Measurements from ENCODE around the gene RASIP1. TPM values are rescaled to one million over a fixed set of nuclear protein-coding genes. Genes with fewer than 3 reads are reported as not detected.
A peak's percentile ranks its signal among the peaks of the same experiment; 100 is the strongest.

The RASIP1 gene
- polyA plus RNA-seq, 2 of the 4 experiments (the other 2 are of a cell fraction): 0.36 to 0.40 TPM

DNA sequence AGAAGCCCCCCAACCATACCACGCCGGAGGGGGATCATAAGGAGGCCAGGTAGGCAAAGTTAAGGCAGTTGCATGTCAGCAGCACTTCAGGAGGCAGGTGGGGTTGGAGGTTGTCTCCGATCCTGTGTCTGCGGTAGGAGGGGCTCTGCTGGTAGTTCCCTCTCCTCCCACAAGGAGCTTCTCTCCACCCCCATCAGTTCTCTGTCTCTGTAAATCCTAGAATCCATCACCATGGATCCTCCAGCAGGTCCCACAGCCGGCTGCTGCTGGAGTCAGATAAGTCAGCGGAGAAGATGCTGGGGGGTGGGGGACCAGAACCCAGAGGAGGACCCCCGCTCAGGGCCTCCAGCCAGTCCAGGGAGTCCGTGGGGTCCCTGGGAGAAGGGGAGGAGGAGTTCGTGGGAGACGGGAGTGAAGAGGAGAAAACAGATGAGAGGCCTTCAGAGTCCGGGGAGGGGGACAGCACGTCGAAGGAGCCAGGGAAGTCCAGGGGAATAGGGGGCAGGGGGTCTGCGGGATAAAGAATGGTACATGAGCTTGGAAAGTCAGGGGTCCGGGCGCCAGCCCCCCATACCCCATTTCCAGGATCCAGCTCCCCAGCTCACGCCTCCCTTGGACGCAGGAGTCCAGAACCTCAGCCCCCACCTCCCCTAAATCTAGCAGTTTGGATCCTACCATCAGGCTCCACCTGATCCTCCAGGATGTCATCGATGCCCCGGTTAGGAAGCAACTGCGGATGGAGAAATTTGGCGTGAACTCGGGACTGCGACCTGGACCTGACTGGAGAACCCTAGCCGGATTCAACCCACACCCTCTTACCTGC is 27.2 kb downstream of the RASIP1 start:
- WGBS (ENCODE audit: missing lambda C conversion rate): 6% methylated on average over 25 of the region's 25 CpGs
- CTCF ChIA-PET: interaction anchor here (1.0 to 5.4 kb wide), 18 partner anchors 12 to 129 kb away, joined by 3 to 31 read pairs (median 6); partner anchors contain the start of genes CA11 and FUT2
- peak overlapping the region; percentile 75 to 85 for H3K27ac ChIP-seq
- FAIRE-seq (no peak), DNase-seq (ENCODE audit: low read depth in 1 of 2, low spot score in 1 of 2) (peak; percentile 75 to 94), ATAC-seq (peak; percentile 68 to 71)
- TF ChIP-seq, protein P1, sequence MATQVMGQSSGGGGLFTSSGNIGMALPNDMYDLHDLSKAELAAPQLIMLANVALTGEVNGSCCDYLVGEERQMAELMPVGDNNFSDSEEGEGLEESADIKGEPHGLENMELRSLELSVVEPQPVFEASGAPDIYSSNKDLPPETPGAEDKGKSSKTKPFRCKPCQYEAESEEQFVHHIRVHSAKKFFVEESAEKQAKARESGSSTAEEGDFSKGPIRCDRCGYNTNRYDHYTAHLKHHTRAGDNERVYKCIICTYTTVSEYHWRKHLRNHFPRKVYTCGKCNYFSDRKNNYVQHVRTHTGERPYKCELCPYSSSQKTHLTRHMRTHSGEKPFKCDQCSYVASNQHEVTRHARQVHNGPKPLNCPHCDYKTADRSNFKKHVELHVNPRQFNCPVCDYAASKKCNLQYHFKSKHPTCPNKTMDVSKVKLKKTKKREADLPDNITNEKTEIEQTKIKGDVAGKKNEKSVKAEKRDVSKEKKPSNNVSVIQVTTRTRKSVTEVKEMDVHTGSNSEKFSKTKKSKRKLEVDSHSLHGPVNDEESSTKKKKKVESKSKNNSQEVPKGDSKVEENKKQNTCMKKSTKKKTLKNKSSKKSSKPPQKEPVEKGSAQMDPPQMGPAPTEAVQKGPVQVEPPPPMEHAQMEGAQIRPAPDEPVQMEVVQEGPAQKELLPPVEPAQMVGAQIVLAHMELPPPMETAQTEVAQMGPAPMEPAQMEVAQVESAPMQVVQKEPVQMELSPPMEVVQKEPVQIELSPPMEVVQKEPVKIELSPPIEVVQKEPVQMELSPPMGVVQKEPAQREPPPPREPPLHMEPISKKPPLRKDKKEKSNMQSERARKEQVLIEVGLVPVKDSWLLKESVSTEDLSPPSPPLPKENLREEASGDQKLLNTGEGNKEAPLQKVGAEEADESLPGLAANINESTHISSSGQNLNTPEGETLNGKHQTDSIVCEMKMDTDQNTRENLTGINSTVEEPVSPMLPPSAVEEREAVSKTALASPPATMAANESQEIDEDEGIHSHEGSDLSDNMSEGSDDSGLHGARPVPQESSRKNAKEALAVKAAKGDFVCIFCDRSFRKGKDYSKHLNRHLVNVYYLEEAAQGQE (IDR thresholded peaks at IDR 0.05): no peak
- no peak for TF ChIP-seq NR3C1 (IDR thresholded peaks at IDR 0.05)
- peak overlapping the region; percentile 68 for H3K4me3 ChIP-seq
- H3K4me2 ChIP-seq: peak overlapping the region; percentile 92
- H3K4me1 ChIP-seq: peaks cover 16% of the 10 kb centered on the region
- POLR2A ChIA-PET: interaction anchor here (0.6 to 1.2 kb wide), 6 partner anchors 17 to 209 kb away, joined by 3 read pairs; partner anchors contain the start of genes FUT2, IZUMO1 and PPP1R15A
- no peaks in the 10 kb centered on the region for H3K9me3 ChIP-seq

DNA sequence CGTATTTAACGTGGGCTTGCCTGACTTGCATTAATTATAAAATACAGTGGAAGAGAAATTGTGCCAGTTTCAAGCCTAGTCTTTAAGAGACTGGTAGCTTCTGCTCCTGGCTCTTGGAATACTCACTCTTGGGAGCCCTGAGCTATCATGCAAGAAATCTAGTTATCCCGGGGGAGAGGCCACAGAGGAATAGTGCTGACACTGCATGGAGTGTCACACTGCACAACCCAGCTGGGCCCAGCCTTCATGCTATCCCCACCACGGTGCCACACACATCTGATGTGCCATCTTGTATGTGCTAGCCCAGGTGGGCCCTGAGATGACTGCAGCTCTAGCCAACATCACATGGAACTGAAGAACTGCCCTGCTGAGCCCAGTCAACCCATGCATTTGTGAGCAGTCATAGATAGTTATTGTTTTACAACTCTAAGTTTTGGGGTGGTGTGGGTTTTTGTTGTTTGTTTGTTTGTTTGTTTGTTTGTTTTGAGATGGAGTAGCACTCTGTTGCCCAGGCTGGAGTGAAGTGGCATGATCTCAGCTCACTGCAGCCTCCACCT is 29.2 kb downstream of the RASIP1 start:
- ChIA-PET CTCF (interaction anchor here (0.6 to 4.7 kb wide), 8 partner anchors 12 to 66 kb away, joined by 3 to 31 read pairs (median 14); partner anchors contain the start of gene CA11), POLR2A (no interaction called here)
- H3K4me1 ChIP-seq: peaks cover 16% of the 10 kb centered on the region
- no peak overlapping the region for H3K27ac ChIP-seq
- TF ChIP-seq PHF8 (IDR thresholded peaks at IDR 0.05; ENCODE audit: borderline replicate concordance, low read depth): no peak
- TF ChIP-seq MAFK (IDR thresholded peaks at IDR 0.05; ENCODE audit: partially characterized antibody): peak; percentile 79
- 94% methylated on average over 4 of the region's 4 CpGs for WGBS (ENCODE audit: missing lambda C conversion rate)
- FAIRE-seq (no peak), ATAC-seq (no peak), DNase-seq (ENCODE audit: low read depth in 1 of 2, low spot score in 1 of 2) (no peak)
- no peak overlapping the region for H3K4me3 ChIP-seq
- H3K4me2 ChIP-seq: no peak overlapping the region
- H3K9me3 ChIP-seq: no peaks in the 10 kb centered on the region

DNA sequence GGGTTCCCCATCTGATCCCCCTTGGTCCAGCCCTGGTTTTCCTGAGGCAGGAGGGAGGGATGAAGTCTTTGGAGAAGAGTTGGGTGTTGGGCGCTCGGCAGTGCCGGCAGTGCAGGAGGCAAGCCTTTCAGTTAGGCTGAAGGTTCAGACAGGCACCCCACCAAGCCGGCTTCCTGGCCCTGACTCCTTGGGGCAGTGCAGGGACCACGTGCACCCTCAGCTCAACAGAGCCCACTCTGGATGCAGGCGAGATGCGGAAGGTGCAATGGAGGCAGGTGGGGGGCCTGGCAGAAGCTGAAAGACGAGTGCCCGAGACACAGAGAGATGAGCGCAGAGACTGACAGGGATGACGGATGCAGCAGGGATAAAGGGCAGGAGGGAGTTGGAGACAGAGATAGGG is 31.9 kb downstream of the RASIP1 start:
- Histone ChIP-seq H3K4me1 (peaks cover 7% of the 10 kb centered on the region; the same call in 2 of the 3 replicates), H3K4me3 (no peak overlapping the region), H3K4me2 (no peak overlapping the region), H3K27ac (no peak overlapping the region), H3K9me3 (no peaks in the 10 kb centered on the region)
- FAIRE-seq: no peak
- ChIA-PET CTCF (interaction anchor here (1.0 to 2.5 kb wide), 2 partner anchors 12 to 33 kb away, joined by 3 to 7 read pairs; partner anchors contain the start of gene FUT2), POLR2A (no interaction called here)
- no peak for ATAC-seq
- DNase-seq (ENCODE audit: low read depth in 1 of 2, low spot score in 1 of 2): no peak
- TF ChIP-seq SMC3 (IDR thresholded peaks at IDR 0.05) (no peak), HDAC2 (IDR thresholded peaks at IDR 0.05) (no peak), ZSCAN20 (CRISPR knock-in tag; IDR thresholded peaks at IDR 0.05) (no peak), PHF8 (IDR thresholded peaks at IDR 0.05; ENCODE audit: borderline replicate concordance, low read depth) (no peak), EP300 (IDR thresholded peaks at IDR 0.05) (no peak), CBX2 (IDR thresholded peaks at IDR 0.05; ENCODE audit: borderline replicate concordance, low read depth) (no peak), ZNF302 (CRISPR knock-in tag; IDR thresholded peaks at IDR 0.05) (no peak), HOXA7 (CRISPR knock-in tag; IDR thresholded peaks at IDR 0.05) (no peak), FOXS1 (CRISPR knock-in tag; IDR thresholded peaks at IDR 0.05) (no peak), HEYL (CRISPR knock-in tag; IDR thresholded peaks at IDR 0.05) (no peak), GATA3 (IDR thresholded peaks at IDR 0.05; ENCODE audit: borderline replicate concordance) (no peak), TFCP2L1 (CRISPR knock-in tag; IDR thresholded peaks at IDR 0.05) (no peak), NFE2L2 (conservative IDR thresholded peaks at IDR 0.05; ENCODE audit: low read length) (no peak), CHD4 (IDR thresholded peaks at IDR 0.05; ENCODE audit: borderline replicate concordance) (no peak)
- TF ChIP-seq, protein P2, sequence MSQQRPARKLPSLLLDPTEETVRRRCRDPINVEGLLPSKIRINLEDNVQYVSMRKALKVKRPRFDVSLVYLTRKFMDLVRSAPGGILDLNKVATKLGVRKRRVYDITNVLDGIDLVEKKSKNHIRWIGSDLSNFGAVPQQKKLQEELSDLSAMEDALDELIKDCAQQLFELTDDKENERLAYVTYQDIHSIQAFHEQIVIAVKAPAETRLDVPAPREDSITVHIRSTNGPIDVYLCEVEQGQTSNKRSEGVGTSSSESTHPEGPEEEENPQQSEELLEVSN (IDR thresholded peaks at IDR 0.05; ENCODE audit: borderline replicate concordance, low read depth): no peak
- TF ChIP-seq, protein P3, sequence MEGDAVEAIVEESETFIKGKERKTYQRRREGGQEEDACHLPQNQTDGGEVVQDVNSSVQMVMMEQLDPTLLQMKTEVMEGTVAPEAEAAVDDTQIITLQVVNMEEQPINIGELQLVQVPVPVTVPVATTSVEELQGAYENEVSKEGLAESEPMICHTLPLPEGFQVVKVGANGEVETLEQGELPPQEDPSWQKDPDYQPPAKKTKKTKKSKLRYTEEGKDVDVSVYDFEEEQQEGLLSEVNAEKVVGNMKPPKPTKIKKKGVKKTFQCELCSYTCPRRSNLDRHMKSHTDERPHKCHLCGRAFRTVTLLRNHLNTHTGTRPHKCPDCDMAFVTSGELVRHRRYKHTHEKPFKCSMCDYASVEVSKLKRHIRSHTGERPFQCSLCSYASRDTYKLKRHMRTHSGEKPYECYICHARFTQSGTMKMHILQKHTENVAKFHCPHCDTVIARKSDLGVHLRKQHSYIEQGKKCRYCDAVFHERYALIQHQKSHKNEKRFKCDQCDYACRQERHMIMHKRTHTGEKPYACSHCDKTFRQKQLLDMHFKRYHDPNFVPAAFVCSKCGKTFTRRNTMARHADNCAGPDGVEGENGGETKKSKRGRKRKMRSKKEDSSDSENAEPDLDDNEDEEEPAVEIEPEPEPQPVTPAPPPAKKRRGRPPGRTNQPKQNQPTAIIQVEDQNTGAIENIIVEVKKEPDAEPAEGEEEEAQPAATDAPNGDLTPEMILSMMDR (IDR thresholded peaks at IDR 0.05): no peak
- TF ChIP-seq, protein P4, sequence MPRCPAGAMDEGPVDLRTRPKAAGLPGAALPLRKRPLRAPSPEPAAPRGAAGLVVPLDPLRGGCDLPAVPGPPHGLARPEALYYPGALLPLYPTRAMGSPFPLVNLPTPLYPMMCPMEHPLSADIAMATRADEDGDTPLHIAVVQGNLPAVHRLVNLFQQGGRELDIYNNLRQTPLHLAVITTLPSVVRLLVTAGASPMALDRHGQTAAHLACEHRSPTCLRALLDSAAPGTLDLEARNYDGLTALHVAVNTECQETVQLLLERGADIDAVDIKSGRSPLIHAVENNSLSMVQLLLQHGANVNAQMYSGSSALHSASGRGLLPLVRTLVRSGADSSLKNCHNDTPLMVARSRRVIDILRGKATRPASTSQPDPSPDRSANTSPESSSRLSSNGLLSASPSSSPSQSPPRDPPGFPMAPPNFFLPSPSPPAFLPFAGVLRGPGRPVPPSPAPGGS (IDR thresholded peaks at IDR 0.05): no peak
- TF ChIP-seq, protein P5, sequence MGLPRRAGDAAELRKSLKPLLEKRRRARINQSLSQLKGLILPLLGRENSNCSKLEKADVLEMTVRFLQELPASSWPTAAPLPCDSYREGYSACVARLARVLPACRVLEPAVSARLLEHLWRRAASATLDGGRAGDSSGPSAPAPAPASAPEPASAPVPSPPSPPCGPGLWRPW (IDR thresholded peaks at IDR 0.05): no peak
- 86% methylated on average over 11 of the region's 11 CpGs for WGBS (ENCODE audit: missing lambda C conversion rate)
